GM12891 (cell line): ENCODE data around the gene IGDCC3.

Source experiments
- POLR2A ChIP-seq: IDR thresholded peaks from 2 replicates; pipeline ENCODE4 v1.6.1; 2011; ENCODE audit warnings: low read depth, low read length, control low read depth
- POLR2AphosphoS5 ChIP-seq: IDR thresholded peaks from 2 replicates; pipeline ENCODE4 v1.6.1; 2011; ENCODE audit warnings: low read depth, low read length, control low read depth

GRCh38 chr15:65382921-65383320, 5.1 kb upstream of the IGDCC3 start:
- TF ChIP-seq POLR2AphosphoS5 (no peak), POLR2A (no peak)
